ENCODE measurements around the gene CD44.

Gene CD44

DNA sequence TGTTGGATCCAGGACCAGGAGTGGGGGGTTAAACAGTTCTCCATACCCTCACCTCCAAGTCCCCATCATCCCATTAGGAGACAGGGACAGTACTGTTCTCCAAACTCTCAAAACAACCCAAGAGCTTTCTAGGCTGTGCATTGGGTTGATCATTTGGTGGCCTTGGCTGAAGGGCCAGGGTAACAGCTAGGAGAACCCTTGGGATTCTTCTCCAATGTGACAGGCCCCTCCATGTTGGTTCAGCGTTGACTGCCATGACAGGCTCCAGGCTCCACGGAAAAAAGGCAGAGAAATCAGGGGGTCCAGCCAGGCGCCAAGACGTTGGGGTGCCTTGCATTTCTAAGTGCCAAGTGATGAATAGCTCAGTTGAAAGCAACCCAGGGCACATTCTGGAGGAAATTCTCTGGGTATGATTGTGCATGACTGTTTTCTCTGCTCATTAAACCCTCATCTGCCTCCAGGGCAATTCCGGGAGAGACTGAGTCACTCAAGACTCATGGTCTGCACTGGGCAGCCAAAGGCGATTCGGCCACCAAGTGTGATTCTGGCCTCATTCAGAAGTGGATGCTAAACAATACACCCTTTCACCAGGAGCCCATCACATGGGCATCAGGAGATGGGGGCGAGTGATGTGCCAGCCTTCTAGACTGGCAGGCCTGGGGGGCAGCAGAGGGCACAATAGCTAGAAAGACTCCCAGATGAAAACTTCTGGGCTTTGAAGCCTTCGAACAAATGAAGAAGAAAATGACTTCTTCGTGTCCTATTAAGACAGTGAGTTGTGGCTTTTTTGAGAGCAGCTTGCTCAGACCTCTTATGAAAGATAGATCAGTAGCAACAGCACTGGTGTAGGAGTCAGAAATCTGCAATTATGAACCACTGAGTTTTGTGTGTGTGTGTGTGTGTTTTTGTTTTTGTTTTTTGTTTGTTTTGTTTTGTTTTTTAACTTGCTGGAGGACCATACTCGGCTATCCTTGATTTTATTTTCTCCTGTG is 27.7 kb downstream of the CD44 start:
- DNase-seq (ENCODE audit: low read depth, low spot score) = no peak
- H3K36me3 ChIP-seq (ENCODE audit: control insufficient read depth, insufficient read depth, low read length) = no peaks in the 10 kb centered on the region
- no peak overlapping the region for H3K4me3 ChIP-seq (ENCODE audit: low read length)
- no peaks in the 10 kb centered on the region for H3K9me3 ChIP-seq (ENCODE audit: control insufficient read depth, insufficient read depth, low read length)
- no peak overlapping the region for H3K27ac ChIP-seq (ENCODE audit: low read length)
- H3K27me3 ChIP-seq (ENCODE audit: control insufficient read depth, insufficient read depth, low read length) = no peaks in the 10 kb centered on the region
- no CpG with 5 or more reads among the region's 11 CpGs for WGBS (ENCODE audit: insufficient coverage, insufficient read length)
- H3K4me1 ChIP-seq (ENCODE audit: control insufficient read depth, insufficient read depth, low read length) = peaks cover 1% of the 10 kb centered on the region; the same call in 1 of the 2 replicates

- Histone ChIP-seq H3K27me3 (ENCODE audit: control insufficient read depth, insufficient read depth, low read length) (no peaks in the 10 kb centered on the region), H3K4me3 (ENCODE audit: low read length) (no peak overlapping the region), H3K9me3 (ENCODE audit: control insufficient read depth, insufficient read depth, low read length) (no peaks in the 10 kb centered on the region), H3K36me3 (ENCODE audit: control insufficient read depth, insufficient read depth, low read length) (no peaks in the 10 kb centered on the region), H3K27ac (ENCODE audit: low read length) (no peak overlapping the region), H3K4me1 (ENCODE audit: control insufficient read depth, insufficient read depth, low read length) (peaks cover 1% of the 10 kb centered on the region; the same call in 1 of the 2 replicates)
- DNase-seq (ENCODE audit: low read depth, low spot score) = no peak
- no CpG with 5 or more reads among the region's 2 CpGs for WGBS (ENCODE audit: insufficient coverage, insufficient read length)
These were observed 28.5 kb downstream of the CD44 start for GRCh38 chr11:35167426-35167954.

DNA sequence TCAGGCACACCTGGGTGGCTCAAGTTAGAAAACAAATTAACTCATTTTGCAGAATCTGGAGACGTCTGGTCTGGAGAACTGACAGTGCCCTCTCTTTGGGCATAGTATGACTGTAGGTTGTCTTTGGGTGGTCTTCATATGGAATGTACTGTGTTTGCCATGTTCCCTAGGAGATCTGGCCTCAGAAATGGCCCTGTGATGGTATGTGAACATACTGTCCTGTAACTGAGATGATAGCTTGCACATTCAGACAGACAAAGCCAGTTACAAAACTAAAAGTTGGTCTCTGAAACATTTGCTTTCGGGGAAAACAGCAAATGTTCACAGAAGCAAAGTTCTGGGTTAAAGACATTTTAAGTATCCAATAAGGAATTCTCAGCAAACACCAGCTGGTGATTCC is 29.7 kb downstream of the CD44 start:
- no peaks in the 10 kb centered on the region for H3K9me3 ChIP-seq (ENCODE audit: control insufficient read depth, insufficient read depth, low read length)
- no peak for DNase-seq (ENCODE audit: low read depth, low spot score)
- H3K27me3 ChIP-seq (ENCODE audit: control insufficient read depth, insufficient read depth, low read length) = no peaks in the 10 kb centered on the region
- no peak overlapping the region for H3K27ac ChIP-seq (ENCODE audit: low read length)
- H3K4me3 ChIP-seq (ENCODE audit: low read length) = no peak overlapping the region
- no peaks in the 10 kb centered on the region for H3K4me1 ChIP-seq (ENCODE audit: control insufficient read depth, insufficient read depth, low read length)
- no peaks in the 10 kb centered on the region for H3K36me3 ChIP-seq (ENCODE audit: control insufficient read depth, insufficient read depth, low read length)
- no CpG with 5 or more reads among the region's 2 CpGs for WGBS (ENCODE audit: insufficient coverage, insufficient read length)

DNA sequence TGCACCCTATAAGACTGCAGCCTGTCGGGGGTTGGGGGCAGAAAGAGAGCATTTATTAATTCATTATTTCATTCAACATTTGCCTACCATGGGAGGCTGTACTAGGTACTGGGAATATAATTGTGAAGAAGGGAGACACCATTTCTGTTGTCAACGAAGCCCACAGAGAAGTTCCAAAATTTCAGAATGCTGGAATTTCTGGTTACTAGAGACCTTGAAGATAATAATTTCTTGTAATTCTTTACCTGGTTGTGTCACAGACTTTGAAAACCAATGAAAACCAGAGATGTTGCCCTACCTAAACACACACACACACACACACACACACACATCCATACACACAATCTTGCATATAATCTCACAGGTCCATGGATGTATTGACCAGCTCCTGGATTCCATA is 30.1 kb downstream of the CD44 start:
- H3K4me3 ChIP-seq (ENCODE audit: low read length) = no peak overlapping the region
- H3K9me3 ChIP-seq (ENCODE audit: control insufficient read depth, insufficient read depth, low read length) = no peaks in the 10 kb centered on the region
- no peaks in the 10 kb centered on the region for H3K36me3 ChIP-seq (ENCODE audit: control insufficient read depth, insufficient read depth, low read length)
- no peaks in the 10 kb centered on the region for H3K27me3 ChIP-seq (ENCODE audit: control insufficient read depth, insufficient read depth, low read length)
- WGBS (ENCODE audit: insufficient coverage, insufficient read length) = no CpG with 5 or more reads among the region's 2 CpGs
- no peak overlapping the region for H3K27ac ChIP-seq (ENCODE audit: low read length)
- DNase-seq (ENCODE audit: low read depth, low spot score) = no peak
- H3K4me1 ChIP-seq (ENCODE audit: control insufficient read depth, insufficient read depth, low read length) = no peaks in the 10 kb centered on the region

DNA sequence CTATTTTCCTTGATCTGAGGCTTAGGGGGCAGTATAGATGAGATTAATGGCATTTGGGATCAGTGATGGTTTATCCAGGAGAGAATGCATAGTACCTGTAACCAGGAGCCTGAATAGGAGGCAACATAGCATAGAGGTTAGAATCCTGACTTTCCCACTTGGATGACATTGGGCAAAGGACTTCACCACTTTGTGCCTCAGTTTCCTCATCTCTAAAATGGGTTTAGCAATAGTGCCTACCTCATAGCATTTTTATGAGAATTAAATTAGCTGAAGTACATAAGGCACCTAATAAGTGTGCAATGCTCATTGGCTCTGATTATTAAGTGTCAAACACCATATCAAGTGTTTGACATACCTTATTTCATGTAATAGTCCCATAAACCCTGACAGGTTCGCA is 30.8 kb downstream of the CD44 start:
- no peaks in the 10 kb centered on the region for H3K4me1 ChIP-seq (ENCODE audit: control insufficient read depth, insufficient read depth, low read length)
- H3K27ac ChIP-seq (ENCODE audit: low read length) = no peak overlapping the region
- no peaks in the 10 kb centered on the region for H3K9me3 ChIP-seq (ENCODE audit: control insufficient read depth, insufficient read depth, low read length)
- no peak overlapping the region for H3K4me3 ChIP-seq (ENCODE audit: low read length)
- H3K27me3 ChIP-seq (ENCODE audit: control insufficient read depth, insufficient read depth, low read length) = no peaks in the 10 kb centered on the region
- no peak for DNase-seq (ENCODE audit: low read depth, low spot score)
- no peaks in the 10 kb centered on the region for H3K36me3 ChIP-seq (ENCODE audit: control insufficient read depth, insufficient read depth, low read length)
- no CpG with 5 or more reads among the region's 1 CpG for WGBS (ENCODE audit: insufficient coverage, insufficient read length)

DNA sequence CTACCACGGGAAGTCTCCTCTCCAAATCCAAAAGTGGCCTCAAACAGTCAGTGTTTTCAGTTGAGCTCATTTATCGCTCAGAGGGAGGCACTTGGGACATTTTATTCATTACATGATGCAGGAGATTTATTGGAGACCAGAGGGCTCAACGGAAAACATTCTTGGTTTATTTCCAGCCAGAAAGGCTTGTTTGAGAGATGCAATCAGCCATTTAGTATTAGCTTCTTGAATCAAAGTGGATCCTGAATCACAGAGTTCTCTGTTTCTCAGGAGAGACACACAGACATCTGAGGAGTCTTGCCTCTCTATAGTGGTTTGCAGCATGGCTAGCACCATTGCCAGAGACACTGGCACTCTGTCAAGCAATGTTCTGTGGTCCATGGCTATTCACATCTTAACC is 31.5 kb downstream of the CD44 start:
- Histone ChIP-seq H3K9me3 (ENCODE audit: control insufficient read depth, insufficient read depth, low read length) (no peaks in the 10 kb centered on the region), H3K27ac (ENCODE audit: low read length) (no peak overlapping the region), H3K27me3 (ENCODE audit: control insufficient read depth, insufficient read depth, low read length) (no peaks in the 10 kb centered on the region), H3K4me3 (ENCODE audit: low read length) (no peak overlapping the region), H3K36me3 (ENCODE audit: control insufficient read depth, insufficient read depth, low read length) (no peaks in the 10 kb centered on the region), H3K4me1 (ENCODE audit: control insufficient read depth, insufficient read depth, low read length) (no peaks in the 10 kb centered on the region)
- no peak for DNase-seq (ENCODE audit: low read depth, low spot score)
- no CpG with 5 or more reads among the region's 3 CpGs for WGBS (ENCODE audit: insufficient coverage, insufficient read length)

GRCh38 chr11:35171226-35171625 is 32.3 kb downstream of the CD44 start:
- H3K9me3 ChIP-seq (ENCODE audit: control insufficient read depth, insufficient read depth, low read length) = no peaks in the 10 kb centered on the region

DNA sequence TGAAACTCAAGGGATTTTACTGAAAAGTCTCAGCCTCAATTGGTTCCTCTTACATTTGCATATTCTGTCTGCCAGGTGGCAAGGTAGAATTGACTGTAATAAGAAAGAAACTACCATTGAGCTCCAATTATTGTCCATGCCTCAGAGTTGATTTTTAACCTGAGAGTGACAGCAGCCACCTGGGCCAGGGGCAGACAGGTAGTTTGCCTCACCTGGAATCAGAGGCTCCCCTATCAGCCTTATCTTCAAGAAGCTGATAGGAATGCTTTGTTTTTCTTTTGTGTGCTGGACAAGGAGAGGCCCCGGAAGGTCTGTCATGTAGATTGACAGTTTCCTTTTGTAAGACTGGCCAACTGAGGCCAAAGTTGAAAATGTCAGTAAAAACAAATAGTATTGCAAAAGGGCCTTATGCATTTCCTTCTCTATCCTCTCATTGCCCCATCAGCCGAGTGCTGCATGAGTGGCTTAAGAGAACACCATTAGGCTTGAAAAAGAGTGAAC is 34.1 kb downstream of the CD44 start:
- H3K4me1 ChIP-seq (ENCODE audit: control insufficient read depth, insufficient read depth, low read length) = no peaks in the 10 kb centered on the region; the same call in 1 of the 2 replicates
- no peak overlapping the region for H3K4me3 ChIP-seq (ENCODE audit: low read length)
- no peaks in the 10 kb centered on the region for H3K9me3 ChIP-seq (ENCODE audit: control insufficient read depth, insufficient read depth, low read length)
- no peak for DNase-seq (ENCODE audit: low read depth, low spot score)
- no peaks in the 10 kb centered on the region for H3K36me3 ChIP-seq (ENCODE audit: control insufficient read depth, insufficient read depth, low read length)
- no peaks in the 10 kb centered on the region for H3K27me3 ChIP-seq (ENCODE audit: control insufficient read depth, insufficient read depth, low read length)
- no CpG with 5 or more reads among the region's 2 CpGs for WGBS (ENCODE audit: insufficient coverage, insufficient read length)
- H3K27ac ChIP-seq (ENCODE audit: low read length) = no peak overlapping the region

More at GRCh38 chr11:35171226-35171625, 32.3 kb downstream of the CD44 start:
- no CpG with 5 or more reads among the region's 1 CpG for WGBS (ENCODE audit: insufficient coverage, insufficient read length)
- Histone ChIP-seq H3K4me3 (ENCODE audit: low read length) (no peak overlapping the region), H3K36me3 (ENCODE audit: control insufficient read depth, insufficient read depth, low read length) (no peaks in the 10 kb centered on the region), H3K27ac (ENCODE audit: low read length) (no peak overlapping the region), H3K4me1 (ENCODE audit: control insufficient read depth, insufficient read depth, low read length) (no peaks in the 10 kb centered on the region), H3K27me3 (ENCODE audit: control insufficient read depth, insufficient read depth, low read length) (no peaks in the 10 kb centered on the region)
- DNase-seq (ENCODE audit: low read depth, low spot score) = no peak

GRCh38 chr11:35173616-35174566 is 34.9 kb downstream of the CD44 start:
- DNase-seq (ENCODE audit: low read depth, low spot score) = no peak
- Histone ChIP-seq H3K27me3 (ENCODE audit: control insufficient read depth, insufficient read depth, low read length) (no peaks in the 10 kb centered on the region), H3K9me3 (ENCODE audit: control insufficient read depth, insufficient read depth, low read length) (no peaks in the 10 kb centered on the region), H3K36me3 (ENCODE audit: control insufficient read depth, insufficient read depth, low read length) (no peaks in the 10 kb centered on the region), H3K4me1 (ENCODE audit: control insufficient read depth, insufficient read depth, low read length) (no peaks in the 10 kb centered on the region; the same call in 1 of the 2 replicates), H3K27ac (ENCODE audit: low read length) (no peak overlapping the region), H3K4me3 (ENCODE audit: low read length) (no peak overlapping the region)
- WGBS (ENCODE audit: insufficient coverage, insufficient read length) = no CpG with 5 or more reads among the region's 3 CpGs

GRCh38 chr11:35174666-35175065 is 35.7 kb downstream of the CD44 start:
- no CpG with 5 or more reads among the region's 3 CpGs for WGBS (ENCODE audit: insufficient coverage, insufficient read length)
- Histone ChIP-seq H3K36me3 (ENCODE audit: control insufficient read depth, insufficient read depth, low read length) (no peaks in the 10 kb centered on the region), H3K4me3 (ENCODE audit: low read length) (no peak overlapping the region), H3K27me3 (ENCODE audit: control insufficient read depth, insufficient read depth, low read length) (no peaks in the 10 kb centered on the region), H3K9me3 (ENCODE audit: control insufficient read depth, insufficient read depth, low read length) (no peaks in the 10 kb centered on the region), H3K27ac (ENCODE audit: low read length) (no peak overlapping the region), H3K4me1 (ENCODE audit: control insufficient read depth, insufficient read depth, low read length) (peaks cover 2% of the 10 kb centered on the region; the same call in 1 of the 2 replicates)
- no peak for DNase-seq (ENCODE audit: low read depth, low spot score)

Data from iPS DF 6.9 (cell line).